Lung (tissue), 12 donors: ENCODE results near the gene ZCCHC17. TPM values are rescaled to one million over a fixed set of nuclear protein-coding genes. Genes with fewer than 3 reads are reported as not detected.
"Not testable (repeated sequence)": the region's sequence is repeated elsewhere in the genome, so short reads cannot be mapped to it uniquely, and the experiment has no call there.

Source experiments
- ATAC-seq: fragments of 200-7000 bp; cut with Tn5 transposase; one replicate; pipeline ENCODE4 v1.9.1; 2020; ENCODE audit warnings: moderate number of reproducible peaks; ENCODE audit not compliant: insufficient read depth, low FRiP score
- DNase-seq, 3 donors: peaks; one replicate each; pipeline ENCODE4 v3.0.0-alpha.2; 2013 to 2017
- H3K27ac ChIP-seq, 2 donors: one replicate each; pipeline ENCODE4 v1.5.1; 2013; ENCODE audit warnings: mild to moderate bottlenecking in 2 of 2, moderate library complexity in 2 of 2, control low read depth in 1 of 2, inconsistent platforms in 1 of 2, low read depth in 1 of 2, low read length in 1 of 2
- H3K27me3 ChIP-seq, 3 donors: one replicate each; pipeline ENCODE4 v1.5.1; 2013; ENCODE audit warnings: low read length in 2 of 3; ENCODE audit not compliant: control insufficient read depth in 3 of 3, insufficient read depth in 3 of 3
- H3K36me3 ChIP-seq, 4 donors: one replicate each; pipeline ENCODE4 v1.5.1; 2013; ENCODE audit warnings: low read length in 4 of 4, mild to moderate bottlenecking in 1 of 4, moderate library complexity in 1 of 4; ENCODE audit not compliant: control insufficient read depth in 4 of 4, insufficient read depth in 4 of 4
- H3K4me1 ChIP-seq, 5 donors: one replicate each; pipeline ENCODE4 v1.5.1; 2013; ENCODE audit warnings: low read length in 5 of 5, mild to moderate bottlenecking in 2 of 5, moderate library complexity in 1 of 5; ENCODE audit not compliant: control insufficient read depth in 5 of 5, insufficient read depth in 5 of 5
- H3K4me3 ChIP-seq: one replicate; pipeline ENCODE4 v1.5.1; 2013; ENCODE audit warnings: mild to moderate bottlenecking, control low read depth, moderate library complexity
- H3K9ac ChIP-seq, 2 donors: one replicate each; pipeline ENCODE4 v1.5.1; 2013; ENCODE audit warnings: low read length in 2 of 2, control low read depth in 1 of 2; ENCODE audit not compliant: insufficient read depth in 1 of 2
- H3K9me3 ChIP-seq, 4 donors: one replicate each; pipeline ENCODE4 v1.5.1; 2013; ENCODE audit warnings: low read length in 3 of 4, mild to moderate bottlenecking in 1 of 4, moderate library complexity in 1 of 4; ENCODE audit not compliant: control insufficient read depth in 4 of 4, insufficient read depth in 3 of 4
- CTCF ChIP-seq: IDR thresholded peaks from 2 replicates; pipeline ENCODE4 v1.5.1; 2012; ENCODE audit warnings: mild to moderate bottlenecking; ENCODE audit errors: control extremely low read depth, extremely low read depth
- WGBS, 2 donors: extraction: QIAGEN DNeasy Blood & Tissue Kit; methylation state at CpG; one replicate each; pipeline ENCODE4 v1.1.7; 2013; 5-methylcytosine and 5-hydroxymethylcytosine counted together
- polyA plus RNA-seq, 2 donors: library from polyadenylated mRNA; stranded (reverse); fragments of 200-250 nt; gene quantifications; one replicate each; pipeline ENCODE4 v1.2.1, GENCODE V29; 2013
- total RNA-seq, 2 donors: library from RNA; depleted of rRNA in 1 of 2; stranded (reverse); fragments of >200 nt in 1 of 2; gene quantifications; one replicate each; pipeline ENCODE4 v1.2.1, GENCODE V29; 2014 to 2021
- donor health status: control.
- donor health status: control.
- donor health status: Bipolar disorder and iron deficiency.
- donor health status: healthy.
- donor health status: DM: yes; HTN: yes; CAD: no.

ZCCHC17 gene
- total and polyA plus RNA-seq, 4 donors: 17.0 to 27.7 (median 21.8) TPM

GRCh38 chr1:31257213-31257612, 39.6 kb upstream of the ZCCHC17 start:
- 94 to 100% methylated on average over 1 of the region's 1 CpG for WGBS, 2 donors

GRCh38 chr1:31258581-31258980, 38.3 kb upstream of the ZCCHC17 start:
- DNase-seq (no peak), ATAC-seq (no peak)
- TF ChIP-seq CTCF: no peak
- Histone ChIP-seq H3K9ac (no peak overlapping the region), H3K4me3 (no peak overlapping the region), H3K4me1 (no peaks in the 10 kb centered on the region), H3K27me3 (no peaks in the 10 kb centered on the region), H3K9me3 (no peaks in the 10 kb centered on the region), H3K27ac (no peak overlapping the region), H3K36me3 (peaks cover 11 to 35% (median 21%) of the 10 kb centered on the region in 4 donors)
- WGBS, 2 donors: 72 to 94% methylated on average over 1 of the region's 1 CpG

More at GRCh38 chr1:31257213-31257612, 39.6 kb upstream of the ZCCHC17 start:
- ATAC-seq: no peak
- no peaks in the 10 kb centered on the region for H3K27me3 ChIP-seq
- no peaks in the 10 kb centered on the region for H3K9me3 ChIP-seq
- H3K4me1 ChIP-seq: no peaks in the 10 kb centered on the region
- peaks cover 11 to 35% (median 19%) of the 10 kb centered on the region in 4 donors for H3K36me3 ChIP-seq
- H3K9ac ChIP-seq: no peak overlapping the region
- DNase-seq: no peak
- TF ChIP-seq CTCF: no peak
- H3K4me3 ChIP-seq: no peak overlapping the region
- no peak overlapping the region for H3K27ac ChIP-seq

GRCh38 chr1:31259746-31260145, 37.1 kb upstream of the ZCCHC17 start:
- no peak overlapping the region for H3K4me3 ChIP-seq
- no peak for ATAC-seq
- DNase-seq: no peak
- no peak overlapping the region for H3K27ac ChIP-seq
- H3K9me3 ChIP-seq: no peaks in the 10 kb centered on the region
- no peaks in the 10 kb centered on the region for H3K27me3 ChIP-seq
- 90 to 93% methylated on average over 3 of the region's 3 CpGs for WGBS, 2 donors
- no peak overlapping the region for H3K9ac ChIP-seq
- peaks cover 11 to 35% (median 23%) of the 10 kb centered on the region in 4 donors for H3K36me3 ChIP-seq
- TF ChIP-seq CTCF: no peak
- H3K4me1 ChIP-seq: no peaks in the 10 kb centered on the region

GRCh38 chr1:31261916-31262315, 34.9 kb upstream of the ZCCHC17 start:
- Histone ChIP-seq H3K27ac (no peak overlapping the region), H3K4me3 (no peak overlapping the region), H3K4me1 (no peaks in the 10 kb centered on the region), H3K27me3 (no peaks in the 10 kb centered on the region), H3K9ac (no peak overlapping the region), H3K36me3 (peaks cover 18 to 43% (median 28%) of the 10 kb centered on the region in 4 donors), H3K9me3 (no peaks in the 10 kb centered on the region)
- DNase-seq (no peak), ATAC-seq (no peak)
- no peak for TF ChIP-seq CTCF
- 98 to 100% methylated on average over 3 of the region's 3 CpGs for WGBS, 2 donors

GRCh38 chr1:31262393-31262792, 34.4 kb upstream of the ZCCHC17 start:
- H3K27me3 ChIP-seq, H3K27ac ChIP-seq, H3K9ac ChIP-seq, ATAC-seq, H3K4me1 ChIP-seq, DNase-seq, H3K9me3 ChIP-seq, H3K4me3 ChIP-seq: not testable (repeated sequence)
- peaks cover 21 to 48% (median 27%) of the 10 kb centered on the region in 4 donors for H3K36me3 ChIP-seq
- WGBS, 2 donors: 92 to 97% methylated on average over 5 of the region's 5 CpGs
